Esophagus muscularis mucosa (tissue), 4 donors: Measurements from ENCODE around the gene DPF1. TPM values are rescaled to one million over a fixed set of nuclear protein-coding genes. Genes with fewer than 3 reads are reported as not detected.

Experiments used
- DNase-seq: peaks from one replicate; pipeline ENCODE4 v3.0.0-alpha.2; 2017; ENCODE audit errors: extremely low spot score
- H3K27ac ChIP-seq, 4 donors: fragments of 200-600 bp; sonication (generic); replicated peaks in 1 of 4; 1 replicate in 3 of 4; 2 replicates in 1 of 4; pipeline ENCODE4 v1.5.1; 2016 to 2019; ENCODE audit warnings: mild to moderate bottlenecking in 1 of 4
- H3K27me3 ChIP-seq, 4 donors: fragments of 200-600 bp; sonication (generic); one replicate each; pipeline versions ENCODE4 v1.5.1 to v1.6.0; 2016 to 2019
- H3K36me3 ChIP-seq, 4 donors: fragments of 200-600 bp; sonication (generic); one replicate each; pipeline ENCODE4 v1.5.1; 2016 to 2019
- H3K4me1 ChIP-seq, 4 donors: fragments of 200-600 bp; sonication (generic); one replicate each; pipeline ENCODE4 v1.5.1; 2016 to 2019
- H3K4me3 ChIP-seq, 4 donors: fragments of 200-600 bp; sonication (generic); 1 replicate in 2 of 4; 2 replicates in 2 of 4; pipeline ENCODE4 v1.5.1; 2016 to 2019; ENCODE audit warnings: mild to moderate bottlenecking in 4 of 4, moderate library complexity in 1 of 4
- H3K9me3 ChIP-seq, 4 donors: fragments of 200-600 bp; sonication (generic); 1 replicate in 3 of 4; 2 replicates in 1 of 4; pipeline ENCODE4 v1.5.1; 2016 to 2019
- EP300 ChIP-seq: sonication (generic); formaldehyde crosslinking; IDR thresholded peaks from one replicate; pipeline ENCODE4 v1.6.1; 2017; ENCODE audit warnings: antibody characterized with exemption
- POLR2A ChIP-seq: fragments of 450-650 bp; IDR thresholded peaks from one replicate; pipeline ENCODE4 v1.6.1; 2017; ENCODE audit warnings: antibody characterized with exemption, moderate library complexity, mild to moderate bottlenecking, low read depth
- POLR2AphosphoS5 ChIP-seq, 2 donors: sonication (generic); formaldehyde crosslinking; IDR thresholded peaks; one replicate each; pipeline ENCODE4 v1.6.1; 2017; ENCODE audit warnings: antibody characterized with exemption in 2 of 2
- WGBS: methylation state at CpG from one replicate; pipeline ENCODE4 v1.1.5; 2018; 5-methylcytosine and 5-hydroxymethylcytosine counted together
- intact Hi-C: fragments of 100-400 bp; cut with DNase I; formaldehyde crosslinking; loops from one replicate; pipeline ENCODE4 v1.15.1; 2023
- total RNA-seq, 4 donors: library from RNA; depleted of rRNA; stranded (reverse); fragments of >200 nt; gene quantifications; one replicate each; pipeline versions ENCODE4 v1.1.0 to v1.2.1, GENCODE V29; 2016
- TF ChIP-seq, protein P1 (sequence below), 3 experiments: fragments of 200-600 bp in 2 of 3; fragments of 450-650 bp in 1 of 3; sonication (generic) in 2 of 3; IDR thresholded peaks; one replicate each; pipeline ENCODE4 v1.5.1; 2017 to 2019; ENCODE audit warnings: antibody characterized with exemption in 3 of 3, mild to moderate bottlenecking in 2 of 3, moderate library complexity in 1 of 3

Gene DPF1
- total RNA-seq, 4 donors from 2014 or later = 0.17 to 0.83 TPM; not detected in 2

DNA sequence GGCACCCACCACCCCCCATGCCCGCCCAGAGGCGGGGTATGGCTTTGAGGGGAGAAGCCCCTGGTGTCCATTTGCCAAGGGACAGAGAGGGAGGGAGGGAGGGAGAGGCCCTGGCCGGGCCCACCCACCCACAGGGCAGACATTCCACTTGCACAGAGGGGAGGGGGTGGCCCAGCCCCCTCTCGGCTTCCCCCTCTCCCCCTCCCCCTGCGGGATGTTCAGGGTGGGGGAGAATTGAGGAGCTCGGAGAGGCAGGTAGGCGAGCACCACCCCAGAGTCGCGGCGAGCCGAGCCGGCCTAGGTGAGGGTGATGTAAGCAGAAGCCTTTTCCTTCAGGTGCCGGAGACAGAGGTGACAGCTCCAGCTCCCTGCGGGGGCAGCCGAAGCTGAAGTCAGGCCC lies 12.3 kb downstream of the DPF1 start:
- peaks cover 0 to 4% (median 4%) of the 10 kb centered on the region in 4 donors for H3K36me3 ChIP-seq
- H3K27me3 ChIP-seq = peaks cover 0 to 98% (median 20%) of the 10 kb centered on the region in 4 donors
- H3K9me3 ChIP-seq = no peaks in the 10 kb centered on the region
- H3K4me1 ChIP-seq = peaks cover 24 to 36% (median 33%) of the 10 kb centered on the region in 4 donors
- intact Hi-C loops = no loop called here
- no peak overlapping the region for H3K4me3 ChIP-seq
- H3K27ac ChIP-seq = no peak overlapping the region
- WGBS = 37% methylated on average over 3 of the region's 15 CpGs
- TF ChIP-seq, protein P1, sequence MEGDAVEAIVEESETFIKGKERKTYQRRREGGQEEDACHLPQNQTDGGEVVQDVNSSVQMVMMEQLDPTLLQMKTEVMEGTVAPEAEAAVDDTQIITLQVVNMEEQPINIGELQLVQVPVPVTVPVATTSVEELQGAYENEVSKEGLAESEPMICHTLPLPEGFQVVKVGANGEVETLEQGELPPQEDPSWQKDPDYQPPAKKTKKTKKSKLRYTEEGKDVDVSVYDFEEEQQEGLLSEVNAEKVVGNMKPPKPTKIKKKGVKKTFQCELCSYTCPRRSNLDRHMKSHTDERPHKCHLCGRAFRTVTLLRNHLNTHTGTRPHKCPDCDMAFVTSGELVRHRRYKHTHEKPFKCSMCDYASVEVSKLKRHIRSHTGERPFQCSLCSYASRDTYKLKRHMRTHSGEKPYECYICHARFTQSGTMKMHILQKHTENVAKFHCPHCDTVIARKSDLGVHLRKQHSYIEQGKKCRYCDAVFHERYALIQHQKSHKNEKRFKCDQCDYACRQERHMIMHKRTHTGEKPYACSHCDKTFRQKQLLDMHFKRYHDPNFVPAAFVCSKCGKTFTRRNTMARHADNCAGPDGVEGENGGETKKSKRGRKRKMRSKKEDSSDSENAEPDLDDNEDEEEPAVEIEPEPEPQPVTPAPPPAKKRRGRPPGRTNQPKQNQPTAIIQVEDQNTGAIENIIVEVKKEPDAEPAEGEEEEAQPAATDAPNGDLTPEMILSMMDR (IDR thresholded peaks at IDR 0.05) = no peak
- no peak for TF ChIP-seq EP300
- TF ChIP-seq POLR2A = no peak
- TF ChIP-seq POLR2AphosphoS5 (IDR thresholded peaks at IDR 0.05) = no peak
- DNase-seq = no peak

DNA sequence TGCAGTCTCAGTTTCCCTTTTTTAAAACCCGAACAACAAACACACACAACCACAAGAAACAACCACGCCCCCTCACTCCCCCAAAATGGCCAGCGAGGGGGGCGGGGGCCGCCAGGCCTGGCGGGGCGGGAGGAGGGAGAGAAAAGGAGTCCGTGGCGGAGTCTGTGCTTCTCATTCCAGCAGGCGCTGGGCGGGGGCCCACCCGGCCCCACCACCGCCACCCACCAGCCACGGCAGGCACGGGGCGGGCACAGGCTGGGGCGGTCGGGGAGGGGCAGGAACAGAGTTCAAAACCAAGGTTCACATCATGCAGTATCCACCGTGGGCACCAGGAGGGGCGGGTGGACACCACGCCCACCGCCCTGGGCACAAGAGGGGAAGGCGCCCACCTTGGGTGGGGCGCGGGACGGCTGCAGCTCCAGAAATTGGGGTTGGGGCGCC lies 12.9 kb downstream of the DPF1 start:
- H3K9me3 ChIP-seq = no peaks in the 10 kb centered on the region
- H3K4me3 ChIP-seq = peak overlapping the region; percentile 28 to 43 (median 31)
- peaks cover 0 to 98% (median 20%) of the 10 kb centered on the region in 4 donors for H3K27me3 ChIP-seq
- DNase-seq = no peak
- intact Hi-C loops = no loop called here
- H3K27ac ChIP-seq = peak overlapping the region in 3 of 4 donors; percentile 22 to 65 (median 58)
- H3K36me3 ChIP-seq = peaks cover 0 to 10% (median 9%) of the 10 kb centered on the region in 4 donors
- no peak for TF ChIP-seq POLR2AphosphoS5 (IDR thresholded peaks at IDR 0.05)
- no peak for TF ChIP-seq POLR2A
- TF ChIP-seq EP300 = no peak
- TF ChIP-seq, protein P1 (IDR thresholded peaks at IDR 0.05) = no peak
- 5% methylated on average over 20 of the region's 27 CpGs for WGBS
- H3K4me1 ChIP-seq = peaks cover 24 to 36% (median 33%) of the 10 kb centered on the region in 4 donors

DNA sequence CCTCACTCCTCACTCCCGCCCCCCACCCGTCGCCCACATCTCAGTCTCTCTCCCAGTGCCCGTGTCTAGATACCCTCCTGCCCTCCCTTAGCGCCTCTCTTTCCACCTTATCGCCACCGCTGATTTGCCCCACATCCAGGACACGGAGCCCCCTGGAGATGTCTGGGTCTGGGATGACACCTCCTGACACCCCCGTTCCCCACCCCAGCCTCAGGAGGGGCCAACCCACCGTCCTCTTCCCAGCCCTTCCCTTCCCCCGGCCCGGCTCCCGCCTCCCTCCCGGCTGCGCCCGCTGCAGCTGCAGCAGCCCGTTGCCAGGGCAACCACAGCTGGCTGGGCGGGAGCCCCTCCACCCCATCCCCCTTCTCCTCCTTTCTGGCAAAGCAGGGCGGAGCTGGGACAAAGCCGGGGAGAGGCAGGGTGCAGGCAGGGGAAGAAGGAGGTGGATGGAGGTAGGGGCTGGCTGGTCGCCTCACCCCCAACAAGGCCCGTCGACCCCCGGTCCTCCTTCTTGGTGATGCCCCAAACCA lies 13.5 kb downstream of the DPF1 start:
- intact Hi-C loops = no loop called here
- no peaks in the 10 kb centered on the region for H3K9me3 ChIP-seq
- 4% methylated on average over 23 of the region's 24 CpGs for WGBS
- TF ChIP-seq POLR2A = no peak
- TF ChIP-seq, protein P1 (IDR thresholded peaks at IDR 0.05) = no peak
- TF ChIP-seq EP300 = no peak
- no peak for TF ChIP-seq POLR2AphosphoS5 (IDR thresholded peaks at IDR 0.05)
- peak overlapping the region; percentile 58 to 79 (median 66) for H3K27ac ChIP-seq
- peaks cover 24 to 36% (median 33%) of the 10 kb centered on the region in 4 donors for H3K4me1 ChIP-seq
- peaks cover 4 to 17% (median 16%) of the 10 kb centered on the region in 4 donors for H3K36me3 ChIP-seq
- H3K4me3 ChIP-seq = peak overlapping the region; percentile 28 to 43 (median 30)
- no peak for DNase-seq
- peaks cover 0 to 98% (median 20%) of the 10 kb centered on the region in 4 donors for H3K27me3 ChIP-seq

DNA sequence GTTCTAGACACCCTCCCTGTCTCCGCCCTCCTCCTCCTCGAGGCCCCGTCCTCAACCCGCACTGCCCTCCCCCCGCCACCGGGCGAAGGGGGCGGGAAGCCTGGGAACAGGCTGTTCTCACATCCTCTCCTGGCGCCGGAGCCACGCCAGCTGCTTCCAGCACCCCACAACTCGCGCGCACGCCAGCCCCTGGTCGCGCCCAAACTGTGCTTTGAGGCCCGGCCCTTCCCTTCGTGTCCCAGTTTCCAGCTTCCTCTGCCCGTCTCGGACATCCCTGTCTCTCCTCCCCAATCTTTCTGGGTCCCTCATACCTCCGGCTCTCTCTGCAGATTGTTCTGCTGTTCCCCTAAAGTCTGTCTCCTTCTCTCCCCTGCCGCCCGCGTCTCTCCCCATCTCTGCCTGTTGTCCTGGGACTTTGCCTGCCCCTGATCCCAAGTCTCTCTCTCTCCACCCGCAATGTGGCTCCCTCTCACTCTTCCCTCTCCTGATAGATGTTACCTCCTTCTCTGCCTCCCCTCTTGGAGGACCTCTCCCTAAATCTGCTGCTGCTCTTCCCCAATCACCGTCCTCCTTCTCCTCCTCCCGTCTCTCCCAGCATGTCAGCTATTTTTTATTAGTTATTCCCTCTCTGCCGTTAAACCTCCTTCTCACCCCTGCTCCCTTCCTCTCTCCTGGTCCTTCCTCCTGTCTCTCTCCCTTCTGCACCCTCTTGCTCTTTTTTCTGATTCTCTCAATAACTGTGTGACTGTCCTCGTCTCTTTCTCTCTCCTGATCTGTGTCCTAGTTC lies 14.2 kb downstream of the DPF1 start:
- peaks cover 24 to 36% (median 33%) of the 10 kb centered on the region in 4 donors for H3K4me1 ChIP-seq
- no peaks in the 10 kb centered on the region for H3K9me3 ChIP-seq
- peaks cover 4 to 23% (median 18%) of the 10 kb centered on the region in 4 donors for H3K36me3 ChIP-seq
- intact Hi-C loops = no loop called here
- DNase-seq = peak; percentile 95
- peak overlapping the region; percentile 58 to 79 (median 66) for H3K27ac ChIP-seq
- WGBS = 4% methylated on average over 26 of the region's 30 CpGs
- H3K27me3 ChIP-seq = peaks cover 0 to 93% (median 20%) of the 10 kb centered on the region in 4 donors
- TF ChIP-seq POLR2AphosphoS5 (IDR thresholded peaks at IDR 0.05) (peak; percentile 73 to 78), EP300 (no peak), POLR2A (no peak)
- TF ChIP-seq, protein P1 (IDR thresholded peaks at IDR 0.05) = no peak
- H3K4me3 ChIP-seq = peak overlapping the region; percentile 28 to 43 (median 38)
